Choroid plexus epithelial cell (primary cell): ENCODE measurements around the gene AAMP.
A peak's percentile ranks its signal among the peaks of the same experiment; 100 is the strongest.

Experiments
- DNase-seq: peaks from one replicate; pipeline ENCODE4 v3.0.0-alpha.2; 2010; ENCODE audit warnings: low read depth
- H3K4me3 ChIP-seq: 2 replicates; pipeline ENCODE4 v1.5.1; 2011; ENCODE audit warnings: low read depth, mild to moderate bottlenecking, control low read depth, low read length, moderate library complexity
- TF ChIP-seq, protein P1 (sequence below): conservative IDR thresholded peaks from 2 replicates; pipeline ENCODE4 v1.5.1; 2011; ENCODE audit warnings: low read depth, mild to moderate bottlenecking, control low read depth, inconsistent platforms, low read length, moderate library complexity

The AAMP gene

DNA sequence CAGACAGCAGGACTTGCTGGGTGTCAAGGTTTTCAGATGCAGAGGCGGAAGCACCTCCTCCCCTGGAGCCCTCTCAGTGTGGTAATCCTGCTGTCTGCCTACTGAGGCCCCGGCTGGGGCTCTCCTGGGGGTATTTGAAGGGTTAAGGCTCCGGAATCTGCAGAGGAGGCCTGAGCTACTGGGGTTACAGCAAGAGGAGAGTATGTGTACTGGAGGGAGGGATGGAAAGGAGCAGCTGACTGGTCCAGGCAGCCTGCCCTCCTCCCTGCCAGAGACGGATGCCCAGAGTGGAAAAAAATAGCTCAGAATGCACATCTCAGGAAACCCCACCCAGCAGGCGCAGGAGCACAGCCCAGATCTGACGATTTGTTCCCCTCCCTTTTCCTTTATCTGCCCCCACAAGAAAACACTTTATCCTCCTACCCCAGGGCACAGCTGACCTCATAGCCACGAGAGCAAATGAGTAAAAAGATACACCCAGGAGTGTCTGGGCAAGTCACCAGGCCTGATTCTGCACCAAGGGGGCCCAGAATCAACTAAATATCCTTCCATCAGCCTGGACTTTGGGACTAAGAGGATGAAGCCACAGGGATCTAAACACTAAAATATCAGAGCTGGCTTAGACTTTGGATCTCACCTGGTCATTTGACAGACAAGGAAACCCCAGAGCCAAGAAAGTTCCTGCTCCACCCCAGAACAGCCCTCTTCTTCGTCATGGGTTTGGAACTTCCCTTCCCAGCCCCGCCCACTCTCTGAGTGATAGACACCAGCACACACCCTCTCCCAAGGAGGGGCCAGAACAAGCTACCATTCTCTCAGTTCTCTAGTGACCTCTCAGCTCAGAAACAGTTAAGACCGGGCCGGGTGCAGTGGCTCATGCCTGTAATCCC, 16.9 kb upstream of the AAMP start:
- TF ChIP-seq, protein P1, sequence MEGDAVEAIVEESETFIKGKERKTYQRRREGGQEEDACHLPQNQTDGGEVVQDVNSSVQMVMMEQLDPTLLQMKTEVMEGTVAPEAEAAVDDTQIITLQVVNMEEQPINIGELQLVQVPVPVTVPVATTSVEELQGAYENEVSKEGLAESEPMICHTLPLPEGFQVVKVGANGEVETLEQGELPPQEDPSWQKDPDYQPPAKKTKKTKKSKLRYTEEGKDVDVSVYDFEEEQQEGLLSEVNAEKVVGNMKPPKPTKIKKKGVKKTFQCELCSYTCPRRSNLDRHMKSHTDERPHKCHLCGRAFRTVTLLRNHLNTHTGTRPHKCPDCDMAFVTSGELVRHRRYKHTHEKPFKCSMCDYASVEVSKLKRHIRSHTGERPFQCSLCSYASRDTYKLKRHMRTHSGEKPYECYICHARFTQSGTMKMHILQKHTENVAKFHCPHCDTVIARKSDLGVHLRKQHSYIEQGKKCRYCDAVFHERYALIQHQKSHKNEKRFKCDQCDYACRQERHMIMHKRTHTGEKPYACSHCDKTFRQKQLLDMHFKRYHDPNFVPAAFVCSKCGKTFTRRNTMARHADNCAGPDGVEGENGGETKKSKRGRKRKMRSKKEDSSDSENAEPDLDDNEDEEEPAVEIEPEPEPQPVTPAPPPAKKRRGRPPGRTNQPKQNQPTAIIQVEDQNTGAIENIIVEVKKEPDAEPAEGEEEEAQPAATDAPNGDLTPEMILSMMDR, result no peak
- DNase-seq, result peak; percentile 98
- H3K4me3 ChIP-seq, result peak overlapping the region; percentile 45

DNA sequence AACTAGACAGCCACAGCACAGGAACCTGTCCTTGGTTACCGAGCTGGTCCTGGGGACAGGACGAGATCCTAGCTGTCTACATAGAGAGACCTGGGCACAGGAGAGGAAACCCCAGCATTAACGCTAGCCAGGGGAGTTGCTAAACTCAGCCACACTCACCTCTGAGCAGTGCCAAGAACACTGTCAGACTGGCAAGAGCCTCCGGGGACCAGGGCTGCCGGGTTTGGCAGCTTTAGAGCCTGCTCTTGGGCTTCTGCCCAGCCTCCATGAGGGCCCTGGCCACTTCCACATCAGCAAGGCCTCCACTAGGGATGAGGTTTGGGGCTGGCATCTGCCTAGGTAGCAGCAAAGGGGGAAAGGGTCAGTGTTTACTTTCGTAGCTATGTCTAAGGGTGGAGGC, 15.7 kb upstream of the AAMP start:
- no peak overlapping the region for H3K4me3 ChIP-seq
- no peak for DNase-seq
- TF ChIP-seq, protein P1, result no peak

DNA sequence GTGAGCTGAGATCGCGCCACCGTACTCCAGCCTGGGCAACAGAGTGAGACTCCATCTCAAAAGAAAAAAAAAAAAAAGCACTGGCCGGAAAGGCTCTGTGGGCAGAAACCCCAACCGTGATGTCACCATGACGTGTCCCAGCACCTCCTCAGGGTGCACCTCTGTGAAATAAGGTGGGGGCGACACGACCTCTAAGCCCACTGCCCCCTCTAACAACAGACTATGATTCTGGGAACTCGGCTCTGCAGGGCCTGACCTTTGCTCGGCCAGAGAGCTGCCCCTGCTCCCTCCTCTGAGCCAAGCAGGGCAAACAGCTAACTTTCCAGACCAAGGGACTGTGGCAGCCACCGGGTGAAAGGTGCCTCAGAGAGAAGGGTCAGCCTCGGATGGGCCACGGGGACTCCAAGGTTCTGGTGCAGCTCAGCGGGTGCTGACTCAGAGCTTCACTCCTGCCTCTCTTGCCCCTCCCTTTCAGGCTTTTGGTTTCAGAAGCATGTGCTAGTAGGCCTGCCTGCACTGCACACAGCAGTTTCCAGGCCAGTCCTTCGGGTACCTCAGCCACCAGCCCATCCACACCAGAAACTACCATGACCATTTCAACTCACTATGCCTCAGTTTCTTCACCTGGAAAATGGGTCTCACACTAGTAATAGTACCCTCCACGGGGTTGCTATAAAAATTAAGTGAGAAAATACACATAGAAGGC, 14.3 kb upstream of the AAMP start:
- DNase-seq, result peak; percentile 87
- TF ChIP-seq, protein P1, result no peak
- no peak overlapping the region for H3K4me3 ChIP-seq

DNA sequence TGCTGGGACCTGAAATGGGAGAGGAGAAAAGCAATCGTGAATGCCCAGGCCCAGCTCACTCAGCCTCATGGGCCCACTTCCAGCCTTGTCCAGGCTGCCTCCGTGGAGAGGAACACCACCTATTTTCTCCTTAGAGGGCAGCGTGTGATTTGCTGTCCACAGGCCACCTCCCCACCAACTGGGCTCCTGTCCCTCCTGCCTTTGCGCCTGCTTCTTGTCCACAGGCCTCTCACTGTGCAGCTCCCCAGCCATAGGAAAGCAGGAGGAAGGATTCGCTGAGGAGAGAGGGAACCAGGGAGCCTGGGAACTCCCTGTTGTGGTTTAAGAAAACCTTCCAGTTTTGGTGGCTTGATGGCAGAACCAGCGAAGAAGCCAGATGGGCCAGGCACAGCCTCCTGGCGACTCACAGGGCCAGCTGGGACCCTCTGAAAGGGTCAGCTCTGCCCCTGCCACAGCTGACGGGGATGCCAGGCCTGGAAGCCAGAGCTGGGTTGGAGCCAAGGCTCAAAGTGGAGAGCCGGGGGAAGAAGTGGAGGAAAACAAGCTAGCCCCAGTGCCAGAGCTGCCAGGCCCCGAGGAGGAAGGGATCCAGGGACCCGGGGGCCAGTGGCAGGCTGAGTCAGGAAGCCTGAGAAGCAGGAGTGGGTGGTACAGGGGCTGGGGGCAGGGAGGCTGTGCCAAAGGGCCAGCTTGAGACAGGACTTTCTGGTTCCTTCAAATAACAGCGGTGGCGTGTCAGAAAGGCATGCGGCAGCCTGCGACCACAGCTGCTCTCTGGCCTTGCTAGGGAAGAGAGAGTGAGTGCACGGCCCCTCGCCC, 12.4 kb upstream of the AAMP start:
- DNase-seq, result no peak
- TF ChIP-seq, protein P1, result no peak
- no peak overlapping the region for H3K4me3 ChIP-seq

DNA sequence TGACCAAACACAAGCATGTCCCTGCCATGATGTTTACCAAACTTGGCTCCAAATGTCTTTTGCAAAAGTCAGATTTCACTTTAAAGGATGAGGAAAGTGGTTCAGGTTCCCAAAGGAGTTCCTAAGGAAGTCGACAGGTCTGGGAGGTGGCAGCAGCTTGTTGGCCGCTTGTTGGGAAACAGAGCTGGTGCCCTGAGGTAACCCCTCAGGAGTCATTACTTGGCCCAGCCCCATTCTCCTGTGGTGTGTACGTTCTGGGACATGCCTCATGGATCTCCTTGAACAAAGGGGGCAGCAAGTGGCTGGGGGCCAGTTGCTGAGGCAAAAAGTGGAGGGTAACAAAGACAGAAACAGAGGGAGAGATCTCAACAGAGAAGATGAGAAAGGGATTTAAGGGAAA, 11.5 kb upstream of the AAMP start:
- no peak overlapping the region for H3K4me3 ChIP-seq
- TF ChIP-seq, protein P1, result no peak
- DNase-seq, result no peak

DNA sequence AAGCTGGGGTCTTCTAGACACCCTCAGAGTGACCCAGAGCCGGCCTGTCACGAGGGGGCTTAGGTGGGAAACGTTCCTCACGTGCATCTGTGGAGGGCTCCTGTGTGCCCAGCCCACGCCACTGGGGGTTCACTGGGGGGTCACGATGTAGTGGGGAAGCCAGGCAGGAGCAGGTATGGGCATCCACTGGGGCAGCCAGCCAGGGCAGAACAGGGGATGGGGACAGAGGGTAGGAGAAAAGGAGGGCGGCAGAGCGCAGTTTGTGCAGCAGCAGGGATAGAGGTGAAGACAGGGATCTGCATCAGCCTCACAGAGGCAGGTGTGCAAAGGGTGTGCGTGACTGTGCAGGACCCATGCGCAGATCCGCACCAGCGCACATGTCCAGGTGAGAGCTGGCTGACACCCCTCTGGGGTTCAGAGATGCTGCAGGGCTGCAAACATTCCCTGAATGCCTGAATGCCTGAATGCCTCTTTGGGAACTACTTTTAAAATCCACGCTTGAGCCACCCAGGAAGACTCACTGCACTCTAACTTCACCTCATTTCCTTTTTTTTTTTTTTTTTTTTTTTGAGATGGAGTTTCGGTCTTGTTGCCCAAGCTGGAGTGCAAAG, 10.4 kb upstream of the AAMP start:
- DNase-seq, result no peak
- TF ChIP-seq, protein P1, result no peak
- no peak overlapping the region for H3K4me3 ChIP-seq
